ENCODE results near the gene SPATA46.
"Not testable (repeated sequence)": the region's sequence is repeated elsewhere in the genome, so short reads cannot be mapped to it uniquely, and the experiment has no call there.

The SPATA46 gene

GRCh38 chr1:162373072-162373427, 3.6 kb downstream of the SPATA46 start:
- no peak for DNase-seq

- DNase-seq, result no peak
These were observed 4.2 kb downstream of the SPATA46 start for GRCh38 chr1:162372159-162373071.

- DNase-seq, result no peak
These were observed 5.0 kb downstream of the SPATA46 start for GRCh38 chr1:162371611-162372010.

- no peak for DNase-seq
These were observed 5.9 kb downstream of the SPATA46 start for GRCh38 chr1:162370721-162371120.

- DNase-seq, result no peak
These were observed 6.5 kb downstream of the SPATA46 start for GRCh38 chr1:162370161-162370560.

GRCh38 chr1:162369571-162369970, 7.1 kb downstream of the SPATA46 start:
- DNase-seq, result no peak

GRCh38 chr1:162368451-162368850, 8.2 kb downstream of the SPATA46 start:
- peak; percentile 9 for DNase-seq

GRCh38 chr1:162367772-162368171, 8.9 kb downstream of the SPATA46 start:
- DNase-seq, result no peak

- no peak for DNase-seq
These were observed 9.6 kb downstream of the SPATA46 start for GRCh38 chr1:162367073-162367472.

GRCh38 chr1:162366671-162367070, 10.0 kb downstream of the SPATA46 start:
- DNase-seq, result no peak

GRCh38 chr1:162366149-162366548, 10.5 kb downstream of the SPATA46 start:
- DNase-seq, result no peak

GRCh38 chr1:162365284-162366020, 11.2 kb downstream of the SPATA46 start:
- DNase-seq, result no peak

- DNase-seq, result no peak
These were observed 12.2 kb downstream of the SPATA46 start for GRCh38 chr1:162364498-162364897.

- no peak for DNase-seq
These were observed 12.8 kb downstream of the SPATA46 start for GRCh38 chr1:162363823-162364222.

- DNase-seq, result no peak
These were observed 15.3 kb downstream of the SPATA46 start for GRCh38 chr1:162361349-162361748.

- no peak for DNase-seq
These were observed 15.8 kb downstream of the SPATA46 start for GRCh38 chr1:162360874-162361260.

- no peak for DNase-seq
These were observed 16.3 kb downstream of the SPATA46 start for GRCh38 chr1:162360237-162360873.

GRCh38 chr1:162359523-162360236, 17.0 kb downstream of the SPATA46 start:
- no peak for DNase-seq

- no peak for DNase-seq
These were observed 17.7 kb downstream of the SPATA46 start for GRCh38 chr1:162358928-162359327.

- DNase-seq, result no peak
These were observed 18.9 kb downstream of the SPATA46 start for GRCh38 chr1:162357681-162358266.

GRCh38 chr1:162353702-162354101, 23.0 kb downstream of the SPATA46 start:
- no peak for DNase-seq

- no peak for DNase-seq
These were observed 23.6 kb downstream of the SPATA46 start for GRCh38 chr1:162353078-162353477.

- DNase-seq, result not testable (repeated sequence)
These were observed 24.8 kb downstream of the SPATA46 start for GRCh38 chr1:162351874-162352273.

All from DMS79 treated with DMSO at 0.1 percent for 48 hours (cell line).